ENCODE measurements around the gene ZNF407.

The ZNF407 gene

DNA sequence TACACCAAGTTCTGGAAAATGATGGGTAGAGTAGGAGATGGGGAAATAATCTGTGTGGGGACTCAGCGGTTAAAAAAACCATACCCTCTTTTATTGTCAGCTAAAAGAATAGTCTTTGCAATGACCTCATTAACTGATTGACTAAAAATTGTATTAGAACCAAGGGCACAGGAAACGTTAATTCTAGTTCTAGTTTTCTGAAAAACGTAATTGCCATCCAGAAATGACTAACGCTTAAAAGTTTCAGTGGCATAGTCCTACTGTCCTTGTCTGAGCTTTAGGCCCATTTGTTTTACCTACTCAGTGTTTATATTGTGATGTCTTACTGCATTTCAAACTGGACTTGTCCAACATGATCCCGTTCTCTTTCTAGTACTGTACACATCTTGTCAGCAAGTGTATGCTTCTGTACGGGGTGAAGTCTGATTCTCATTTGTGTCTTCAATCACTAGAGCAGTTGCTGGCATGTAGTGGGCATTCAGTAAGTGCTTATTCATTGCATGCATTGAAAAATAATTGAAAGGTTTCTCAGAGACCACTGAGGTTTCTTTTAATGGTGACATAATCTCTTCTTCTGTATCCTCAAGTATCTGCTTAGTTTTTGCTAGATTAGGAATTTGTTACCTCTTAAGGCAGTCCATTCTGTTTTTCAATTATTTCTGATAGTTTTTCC lies 81.5 kb downstream of the ZNF407 start:
- Histone ChIP-seq H3K4me3 (ENCODE audit: low read length) (no peak overlapping the region), H3K9ac (ENCODE audit: low read length) (no peak overlapping the region), H3K36me3 (ENCODE audit: control insufficient read depth, insufficient read depth, low read length, severe bottlenecking) (peaks cover 6% of the 10 kb centered on the region), H3K27me3 (replicated peaks; ENCODE audit: control insufficient read depth, insufficient read depth, low read length) (no peaks in the 10 kb centered on the region), H3K9me3 (ENCODE audit: control insufficient read depth, low read length) (peaks cover 9% of the 10 kb centered on the region), H3K4me1 (ENCODE audit: control insufficient read depth, insufficient read depth, low read length) (peaks cover 11% of the 10 kb centered on the region)
- no peak for DNase-seq (ENCODE audit: low read depth)

DNA sequence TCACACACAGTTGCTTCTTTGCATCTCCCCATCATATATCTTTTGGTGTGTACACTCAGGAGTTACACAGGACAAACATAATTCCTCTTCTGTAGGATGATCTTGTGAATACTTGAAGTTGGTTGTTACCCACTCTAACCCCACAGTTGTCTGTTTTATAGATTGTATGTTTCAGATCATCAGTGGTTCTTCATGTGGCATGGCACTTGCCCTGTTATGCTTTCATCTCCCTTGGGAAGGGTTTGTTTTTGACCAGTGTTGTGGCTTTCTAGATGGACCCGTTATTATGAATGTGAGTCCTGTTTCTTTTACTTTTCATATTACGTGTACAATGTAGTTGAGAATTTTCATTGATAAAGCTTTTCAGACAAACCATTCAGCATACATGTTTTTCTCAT lies 82.0 kb downstream of the ZNF407 start:
- Histone ChIP-seq H3K36me3 (ENCODE audit: control insufficient read depth, insufficient read depth, low read length, severe bottlenecking) (peaks cover 6% of the 10 kb centered on the region), H3K4me1 (ENCODE audit: control insufficient read depth, insufficient read depth, low read length) (peaks cover 11% of the 10 kb centered on the region), H3K9me3 (ENCODE audit: control insufficient read depth, low read length) (peaks cover 9% of the 10 kb centered on the region), H3K4me3 (ENCODE audit: low read length) (no peak overlapping the region), H3K27me3 (replicated peaks; ENCODE audit: control insufficient read depth, insufficient read depth, low read length) (no peaks in the 10 kb centered on the region), H3K9ac (ENCODE audit: low read length) (no peak overlapping the region)
- no peak for DNase-seq (ENCODE audit: low read depth)

DNA sequence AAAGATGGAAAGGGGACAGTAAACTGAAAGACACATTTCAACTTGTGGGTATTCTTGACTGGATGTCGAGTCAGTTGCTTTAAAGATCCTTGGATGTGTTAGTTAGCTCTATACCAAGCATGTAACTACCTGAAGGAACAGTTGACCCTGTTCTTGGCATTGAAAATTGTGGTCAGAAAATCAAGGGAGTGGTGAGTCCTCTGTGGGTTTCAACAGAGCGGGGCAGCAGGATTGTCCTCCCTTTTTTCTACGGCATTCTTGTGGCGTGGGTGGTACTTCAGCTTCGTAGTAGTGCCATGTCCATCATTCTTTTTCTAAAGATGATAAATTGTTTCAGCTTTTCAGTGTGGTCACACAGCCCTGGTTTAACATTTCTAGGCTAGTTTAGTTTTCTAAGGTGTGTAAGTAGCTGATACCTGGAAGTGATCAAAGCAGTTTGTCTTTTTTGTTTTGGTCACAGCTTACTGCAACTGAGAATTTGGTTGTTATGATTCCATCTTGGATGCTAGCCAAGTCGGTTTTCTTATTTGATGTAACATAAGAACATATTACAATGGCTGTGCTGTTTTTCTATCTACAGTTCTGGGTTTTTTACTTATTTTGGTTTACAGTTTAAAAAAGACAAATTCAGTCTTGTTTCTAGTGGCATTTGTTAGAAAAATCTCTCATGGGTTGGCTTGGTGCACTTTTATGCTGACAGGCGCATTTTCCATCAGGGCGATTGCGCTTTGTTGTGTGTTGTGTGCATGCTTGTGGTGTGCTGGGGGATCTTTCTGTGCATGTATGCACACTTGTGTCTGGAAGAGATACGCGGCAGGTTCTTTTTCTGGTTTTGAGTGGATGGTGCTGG lies 84.7 kb downstream of the ZNF407 start:
- H3K27me3 ChIP-seq (replicated peaks; ENCODE audit: control insufficient read depth, insufficient read depth, low read length), result no peaks in the 10 kb centered on the region
- peaks cover 7% of the 10 kb centered on the region for H3K9me3 ChIP-seq (ENCODE audit: control insufficient read depth, low read length)
- no peak overlapping the region for H3K9ac ChIP-seq (ENCODE audit: low read length)
- H3K36me3 ChIP-seq (ENCODE audit: control insufficient read depth, insufficient read depth, low read length, severe bottlenecking), result peaks cover 16% of the 10 kb centered on the region
- H3K4me3 ChIP-seq (ENCODE audit: low read length), result no peak overlapping the region
- H3K4me1 ChIP-seq (ENCODE audit: control insufficient read depth, insufficient read depth, low read length), result peaks cover 11% of the 10 kb centered on the region
- peak; percentile 31 for DNase-seq (ENCODE audit: low read depth)

DNA sequence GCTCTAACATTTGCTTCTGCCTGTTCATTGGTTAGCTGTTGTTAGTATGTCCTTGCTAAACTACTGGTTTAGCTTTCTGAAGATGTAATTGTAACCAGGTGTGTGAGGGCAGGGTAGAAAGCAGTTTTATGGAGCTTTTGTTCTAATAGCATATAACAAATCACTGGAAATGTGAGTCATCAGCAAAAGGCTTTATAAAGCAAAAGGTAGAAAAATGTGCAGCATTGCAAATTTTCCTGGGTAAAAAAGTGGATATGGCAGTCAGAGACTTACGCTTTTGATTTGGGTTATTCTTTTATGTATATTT lies 85.3 kb downstream of the ZNF407 start:
- Histone ChIP-seq H3K27me3 (replicated peaks; ENCODE audit: control insufficient read depth, insufficient read depth, low read length) (no peaks in the 10 kb centered on the region), H3K9ac (ENCODE audit: low read length) (no peak overlapping the region), H3K9me3 (ENCODE audit: control insufficient read depth, low read length) (peaks cover under 1% of the 10 kb centered on the region), H3K36me3 (ENCODE audit: control insufficient read depth, insufficient read depth, low read length, severe bottlenecking) (peaks cover 13% of the 10 kb centered on the region), H3K4me1 (ENCODE audit: control insufficient read depth, insufficient read depth, low read length) (peaks cover 11% of the 10 kb centered on the region), H3K4me3 (ENCODE audit: low read length) (no peak overlapping the region)
- peak; percentile 27 for DNase-seq (ENCODE audit: low read depth)

DNA sequence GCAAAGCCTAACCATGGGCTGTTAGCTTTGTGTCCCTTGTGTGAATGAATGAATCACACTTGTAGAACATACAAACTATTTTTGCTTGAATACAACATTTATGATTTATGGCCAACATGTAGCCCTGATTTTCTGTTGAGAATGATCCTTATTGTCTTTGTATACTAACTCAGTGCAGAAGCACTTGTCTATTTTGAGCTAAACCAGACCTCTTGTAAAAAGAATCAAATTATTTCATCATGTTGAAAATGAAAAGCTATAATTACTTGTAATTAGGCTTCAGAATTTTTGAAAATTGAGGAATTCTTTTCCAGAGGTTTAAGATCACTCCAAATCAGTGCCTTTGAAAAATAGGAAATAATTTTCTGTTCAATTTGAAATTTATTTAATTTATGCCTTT lies 85.9 kb downstream of the ZNF407 start:
- DNase-seq (ENCODE audit: low read depth), result peak; percentile 5
- H3K4me3 ChIP-seq (ENCODE audit: low read length), result no peak overlapping the region
- no peaks in the 10 kb centered on the region for H3K27me3 ChIP-seq (replicated peaks; ENCODE audit: control insufficient read depth, insufficient read depth, low read length)
- H3K9me3 ChIP-seq (ENCODE audit: control insufficient read depth, low read length), result no peaks in the 10 kb centered on the region
- H3K9ac ChIP-seq (ENCODE audit: low read length), result no peak overlapping the region
- H3K36me3 ChIP-seq (ENCODE audit: control insufficient read depth, insufficient read depth, low read length, severe bottlenecking), result peaks cover 13% of the 10 kb centered on the region
- H3K4me1 ChIP-seq (ENCODE audit: control insufficient read depth, insufficient read depth, low read length), result peaks cover 9% of the 10 kb centered on the region

DNA sequence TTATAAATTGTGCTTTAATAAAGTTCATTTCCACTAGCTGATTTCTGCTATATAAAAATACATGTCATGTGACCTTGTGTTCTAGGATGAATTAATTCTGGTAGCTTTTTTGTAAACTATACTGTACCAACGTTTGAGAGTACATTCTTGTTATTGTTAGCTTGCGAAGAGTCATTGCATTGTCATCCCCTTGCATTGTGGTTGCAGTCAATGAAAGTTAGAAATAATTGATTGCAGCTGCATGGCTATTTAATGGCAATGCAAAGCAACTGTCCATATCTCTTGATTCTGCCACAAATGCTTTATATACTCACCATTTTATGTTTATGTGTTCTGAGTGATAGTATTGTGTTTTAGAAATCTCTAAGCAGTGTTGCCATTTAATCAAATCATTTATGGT lies 91.6 kb downstream of the ZNF407 start:
- no peak overlapping the region for H3K4me3 ChIP-seq (ENCODE audit: low read length)
- no peaks in the 10 kb centered on the region for H3K4me1 ChIP-seq (ENCODE audit: control insufficient read depth, insufficient read depth, low read length)
- H3K9ac ChIP-seq (ENCODE audit: low read length), result no peak overlapping the region
- DNase-seq (ENCODE audit: low read depth), result peak; percentile 77
- H3K36me3 ChIP-seq (ENCODE audit: control insufficient read depth, insufficient read depth, low read length, severe bottlenecking), result peaks cover 13% of the 10 kb centered on the region
- no peaks in the 10 kb centered on the region for H3K27me3 ChIP-seq (replicated peaks; ENCODE audit: control insufficient read depth, insufficient read depth, low read length)
- no peaks in the 10 kb centered on the region for H3K9me3 ChIP-seq (ENCODE audit: control insufficient read depth, low read length)

DNA sequence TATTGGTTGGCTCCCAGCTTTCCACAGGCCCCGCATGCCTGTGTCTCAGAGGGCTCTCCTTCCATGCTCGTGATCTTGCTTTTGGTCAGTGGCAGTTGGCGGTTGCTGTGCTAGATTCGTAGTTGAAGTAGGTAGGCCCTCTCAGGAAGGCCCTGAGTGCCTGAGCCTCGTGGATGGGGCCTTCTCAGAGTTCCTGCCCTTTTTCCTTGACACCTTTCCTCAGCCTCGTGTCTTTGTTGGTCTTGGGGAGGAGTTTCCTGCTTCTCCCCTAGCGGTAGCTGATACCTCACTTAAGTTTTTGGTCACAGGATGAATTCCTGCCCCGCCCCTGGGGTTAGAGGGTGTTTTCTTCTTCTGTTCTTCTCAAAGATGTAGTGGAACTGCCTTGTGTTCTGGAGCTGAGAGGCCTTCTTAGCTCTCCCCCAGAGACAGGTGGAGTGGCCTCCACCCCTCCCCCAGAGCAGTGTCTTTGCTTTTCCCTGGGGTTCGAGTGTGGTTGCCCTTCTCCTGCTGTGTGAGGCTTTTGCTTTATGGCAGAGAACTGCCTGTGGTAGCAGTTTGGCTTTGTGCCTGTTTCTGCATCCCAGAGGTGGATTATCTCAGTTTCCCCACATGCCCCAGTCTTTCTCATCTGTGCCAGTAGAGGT lies 94.8 kb downstream of the ZNF407 start:
- Histone ChIP-seq H3K36me3 (ENCODE audit: control insufficient read depth, insufficient read depth, low read length, severe bottlenecking) (no peaks in the 10 kb centered on the region), H3K4me3 (ENCODE audit: low read length) (no peak overlapping the region), H3K27me3 (replicated peaks; ENCODE audit: control insufficient read depth, insufficient read depth, low read length) (no peaks in the 10 kb centered on the region), H3K9me3 (ENCODE audit: control insufficient read depth, low read length) (no peaks in the 10 kb centered on the region), H3K9ac (ENCODE audit: low read length) (no peak overlapping the region), H3K4me1 (ENCODE audit: control insufficient read depth, insufficient read depth, low read length) (no peaks in the 10 kb centered on the region)
- no peak for DNase-seq (ENCODE audit: low read depth)

DNA sequence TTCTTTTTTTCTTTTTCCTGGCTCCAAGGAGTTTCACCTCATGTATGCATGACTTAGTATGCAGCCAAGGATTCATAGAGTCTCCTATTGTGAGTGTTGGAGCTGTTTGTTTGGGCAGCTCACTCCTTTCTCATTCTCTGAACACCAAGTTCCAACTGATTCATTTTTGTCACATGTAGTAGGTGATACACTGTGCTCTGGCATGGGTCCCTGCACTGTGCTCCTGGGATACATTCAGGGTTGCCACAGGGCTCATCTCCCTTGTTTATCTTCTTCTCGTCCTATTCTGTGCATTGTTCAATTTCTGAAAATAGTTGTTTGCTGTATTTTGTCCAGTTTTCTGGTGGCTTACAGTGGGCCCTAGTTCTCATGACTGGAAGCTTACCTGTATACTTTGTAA lies 96.8 kb downstream of the ZNF407 start:
- no peak overlapping the region for H3K4me3 ChIP-seq (ENCODE audit: low read length)
- H3K36me3 ChIP-seq (ENCODE audit: control insufficient read depth, insufficient read depth, low read length, severe bottlenecking), result no peaks in the 10 kb centered on the region
- H3K4me1 ChIP-seq (ENCODE audit: control insufficient read depth, insufficient read depth, low read length), result no peaks in the 10 kb centered on the region
- no peak overlapping the region for H3K9ac ChIP-seq (ENCODE audit: low read length)
- no peaks in the 10 kb centered on the region for H3K27me3 ChIP-seq (replicated peaks; ENCODE audit: control insufficient read depth, insufficient read depth, low read length)
- DNase-seq (ENCODE audit: low read depth), result no peak
- H3K9me3 ChIP-seq (ENCODE audit: control insufficient read depth, low read length), result no peaks in the 10 kb centered on the region

DNA sequence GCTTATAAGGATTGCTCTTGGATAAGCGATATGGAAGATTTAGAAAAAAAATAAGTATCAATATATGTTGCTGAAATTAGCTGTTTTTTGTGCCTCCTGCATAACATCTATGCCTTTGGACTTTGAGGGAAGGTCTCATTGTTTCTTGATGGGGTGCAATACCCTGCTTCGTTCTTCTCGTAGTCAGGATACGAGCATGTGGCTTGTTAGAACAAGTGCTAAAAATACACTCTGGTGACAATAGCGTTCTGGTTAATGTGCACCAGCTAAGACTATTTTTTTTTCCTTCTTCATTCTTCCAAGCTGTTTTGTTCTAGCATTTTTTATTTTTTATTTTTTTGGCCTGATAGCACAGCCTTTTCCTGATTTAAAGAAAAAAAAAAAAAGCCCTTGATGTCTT lies 97.5 kb downstream of the ZNF407 start:
- no peak for DNase-seq (ENCODE audit: low read depth)
- Histone ChIP-seq H3K9ac (ENCODE audit: low read length) (no peak overlapping the region), H3K4me1 (ENCODE audit: control insufficient read depth, insufficient read depth, low read length) (no peaks in the 10 kb centered on the region), H3K27me3 (replicated peaks; ENCODE audit: control insufficient read depth, insufficient read depth, low read length) (no peaks in the 10 kb centered on the region), H3K9me3 (ENCODE audit: control insufficient read depth, low read length) (no peaks in the 10 kb centered on the region), H3K4me3 (ENCODE audit: low read length) (no peak overlapping the region), H3K36me3 (ENCODE audit: control insufficient read depth, insufficient read depth, low read length, severe bottlenecking) (no peaks in the 10 kb centered on the region)

DNA sequence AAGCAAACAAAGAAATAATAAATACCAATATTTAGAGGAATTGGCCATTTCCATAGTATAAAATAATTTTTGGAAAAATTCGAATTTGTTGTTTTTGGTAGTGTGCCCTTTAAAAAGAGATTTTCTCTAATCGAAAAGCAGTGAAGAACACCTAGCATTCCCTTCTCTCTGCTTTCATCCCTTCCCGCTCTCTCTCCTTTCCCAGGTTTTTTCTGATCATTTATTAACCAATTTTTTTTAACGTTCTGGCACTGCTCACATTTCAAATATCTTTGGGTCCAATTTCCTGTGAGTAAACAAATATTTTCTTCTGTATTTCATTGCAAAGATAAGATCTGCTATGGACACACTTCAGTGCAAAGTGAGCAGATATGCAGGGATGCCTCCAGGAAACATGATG lies 101.2 kb downstream of the ZNF407 start:
- Histone ChIP-seq H3K4me3 (ENCODE audit: low read length) (no peak overlapping the region), H3K9me3 (ENCODE audit: control insufficient read depth, low read length) (no peaks in the 10 kb centered on the region), H3K27me3 (replicated peaks; ENCODE audit: control insufficient read depth, insufficient read depth, low read length) (no peaks in the 10 kb centered on the region), H3K9ac (ENCODE audit: low read length) (no peak overlapping the region), H3K36me3 (ENCODE audit: control insufficient read depth, insufficient read depth, low read length, severe bottlenecking) (no peaks in the 10 kb centered on the region), H3K4me1 (ENCODE audit: control insufficient read depth, insufficient read depth, low read length) (no peaks in the 10 kb centered on the region)
- no peak for DNase-seq (ENCODE audit: low read depth)

DNA sequence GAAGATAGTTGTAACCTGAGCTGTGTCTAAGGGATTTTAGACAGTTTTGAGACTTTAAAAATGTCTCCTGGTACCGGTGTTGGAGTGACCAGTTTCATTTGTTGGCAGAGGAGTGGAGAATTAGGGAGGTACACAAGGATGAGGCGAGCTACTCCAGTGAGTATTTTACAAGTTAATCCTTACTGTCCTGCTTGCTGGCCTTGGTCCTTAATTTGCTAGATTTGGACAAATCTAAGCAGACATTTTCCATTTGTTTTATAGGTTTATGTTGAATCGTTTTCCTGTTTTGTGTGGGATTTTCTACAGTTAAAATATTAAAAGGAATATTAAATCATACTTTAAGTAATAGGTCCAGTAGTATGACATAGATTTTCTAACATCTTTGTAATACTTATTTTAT lies 101.8 kb downstream of the ZNF407 start:
- Histone ChIP-seq H3K9me3 (ENCODE audit: control insufficient read depth, low read length) (no peaks in the 10 kb centered on the region), H3K4me3 (ENCODE audit: low read length) (no peak overlapping the region), H3K4me1 (ENCODE audit: control insufficient read depth, insufficient read depth, low read length) (no peaks in the 10 kb centered on the region), H3K27me3 (replicated peaks; ENCODE audit: control insufficient read depth, insufficient read depth, low read length) (no peaks in the 10 kb centered on the region), H3K9ac (ENCODE audit: low read length) (no peak overlapping the region), H3K36me3 (ENCODE audit: control insufficient read depth, insufficient read depth, low read length, severe bottlenecking) (no peaks in the 10 kb centered on the region)
- DNase-seq (ENCODE audit: low read depth), result no peak
